ENCODE data around the gene DNPH1.

The DNPH1 gene

DNA sequence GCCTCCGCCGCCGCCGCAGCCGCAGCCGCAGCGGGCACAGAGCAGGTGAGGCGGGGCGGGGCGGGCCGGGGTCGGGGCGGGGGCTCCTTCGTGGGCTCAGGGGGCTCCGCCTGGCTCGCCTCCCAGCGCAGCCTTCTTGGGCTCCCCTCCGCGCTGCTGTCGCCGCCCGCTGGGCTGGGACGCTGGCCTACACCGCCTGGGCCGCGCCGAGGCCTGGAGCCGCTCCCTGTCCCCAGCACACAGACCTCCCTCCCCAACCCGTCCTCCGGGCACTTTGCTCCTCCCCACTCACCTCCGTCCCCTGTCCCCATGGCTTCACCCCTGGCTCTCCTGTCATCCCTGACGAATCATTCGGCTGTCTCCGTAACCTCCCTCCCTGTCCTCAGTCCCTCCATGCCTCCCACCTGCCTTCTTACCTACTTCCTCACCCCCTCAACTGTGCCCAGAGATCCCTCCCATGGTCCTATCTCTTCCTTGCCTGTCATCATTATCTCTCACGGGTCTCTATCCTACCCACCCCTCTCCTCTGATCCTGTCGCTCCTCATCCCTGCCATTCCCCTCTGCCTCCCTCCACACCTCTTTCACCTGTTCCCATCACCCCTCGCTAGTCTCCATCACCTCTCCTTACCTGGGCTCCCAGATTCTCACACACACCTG, 14.5 kb upstream of the DNPH1 start:
- no peak for DNase-seq (ENCODE audit: low read depth in 2 of 2)

DNA sequence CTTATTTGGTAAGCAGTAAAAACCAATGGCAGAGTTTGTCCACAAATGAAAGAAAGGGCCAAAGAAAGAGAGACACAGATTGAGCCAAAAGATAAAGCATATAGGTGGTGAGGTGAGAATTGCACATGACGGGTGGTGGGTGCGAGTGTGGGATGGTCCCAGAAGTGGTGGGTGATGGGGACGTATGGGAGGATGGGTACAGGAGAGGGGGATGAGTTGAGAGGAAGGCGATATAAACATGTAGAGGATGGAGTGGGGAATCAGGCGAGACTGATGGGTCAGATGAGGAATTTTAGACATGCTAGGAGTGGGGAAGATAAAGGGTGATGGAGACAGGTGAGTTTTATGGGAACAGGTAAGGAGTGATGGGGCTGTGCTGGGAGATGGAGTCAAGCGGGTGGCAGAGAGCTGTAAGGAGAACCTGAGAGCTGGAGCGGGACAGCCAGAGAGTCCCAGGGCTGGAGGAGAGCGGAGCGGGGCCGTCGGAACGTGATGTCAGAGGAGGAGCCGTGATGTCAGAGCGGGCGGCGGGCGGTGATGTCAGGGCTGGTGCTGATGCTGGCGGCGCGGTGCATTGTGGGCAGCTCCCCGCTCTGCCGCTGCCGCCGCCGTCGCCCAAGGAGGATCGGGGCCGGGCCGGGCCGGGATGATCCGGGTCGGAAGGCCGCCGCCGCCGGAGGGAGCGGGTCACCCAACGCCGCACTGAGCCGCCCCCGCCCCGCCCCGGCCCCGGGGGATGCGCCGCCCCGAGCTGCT, 13.8 kb upstream of the DNPH1 start, which contains the start of gene TTBK1:
Gene TTBK1 (plus strand): TSS at position 574 of the 756 bp plus-strand sequence. CDS start 3,180 bp downstream, outside the sequence.
- DNase-seq (ENCODE audit: low read depth in 2 of 2), result peak in 1 of 2 donors; percentile 36

- DNase-seq (ENCODE audit: low read depth in 2 of 2), result no peak
These were observed 12.2 kb upstream of the DNPH1 start for GRCh38 chr6:43241446-43241845.

DNA sequence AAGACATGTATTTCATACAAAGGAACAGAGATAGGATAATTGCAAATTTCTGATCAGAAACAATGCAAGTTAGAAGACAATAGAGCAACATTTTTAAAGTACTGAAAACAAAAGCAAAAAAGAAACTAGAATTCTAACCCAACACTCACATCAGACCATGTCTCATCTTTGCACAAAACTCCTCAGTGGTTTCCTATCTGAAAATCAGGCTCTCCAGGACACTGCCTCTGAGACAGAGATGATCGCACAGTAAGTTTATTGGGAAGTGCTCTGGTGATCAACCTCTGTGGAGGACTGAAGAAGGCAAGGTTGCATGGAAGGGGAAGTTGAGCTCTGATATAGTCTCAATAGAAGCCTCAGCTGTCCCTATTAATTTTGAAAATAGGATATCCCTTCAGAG, 11.7 kb upstream of the DNPH1 start:
- no peak for DNase-seq (ENCODE audit: low read depth in 2 of 2)

DNA sequence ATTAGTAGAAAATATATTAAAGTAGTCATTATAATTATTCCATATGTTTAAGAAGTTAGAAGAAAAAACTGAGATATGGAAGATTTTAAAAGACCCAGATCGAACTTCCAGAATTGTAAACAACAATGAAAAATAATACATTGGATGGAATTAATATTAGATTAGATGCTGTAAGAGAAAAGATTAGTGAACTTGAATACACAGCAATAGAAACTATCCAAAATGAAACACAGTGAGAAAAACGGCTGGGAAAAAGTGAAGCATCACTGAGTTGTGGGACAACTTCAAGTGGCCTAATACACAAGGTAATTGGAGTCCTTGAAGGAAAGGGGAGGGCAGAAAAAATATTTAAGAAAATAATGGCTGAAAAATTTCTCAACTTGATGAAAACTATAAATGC, 9.8 kb upstream of the DNPH1 start:
- DNase-seq (ENCODE audit: low read depth in 2 of 2), result no peak

DNA sequence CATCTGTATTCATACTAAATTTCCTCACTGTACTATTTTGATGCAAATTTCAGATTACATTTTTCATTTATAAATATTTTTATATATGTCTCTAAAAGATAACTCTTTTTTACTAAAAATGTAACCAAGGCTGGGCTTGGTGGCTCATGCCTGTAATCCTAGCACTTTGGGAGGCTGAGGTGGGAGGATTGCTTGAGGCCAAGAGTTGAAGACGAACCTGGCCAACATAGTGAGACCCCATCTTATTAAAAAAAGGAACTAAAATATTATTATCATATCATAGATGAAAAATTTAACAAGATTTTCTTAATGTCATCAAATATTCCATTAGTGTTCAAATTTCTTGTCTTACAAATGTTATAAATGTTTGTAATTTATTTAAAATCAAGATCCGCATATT, 6.6 kb upstream of the DNPH1 start:
- no peak for DNase-seq (ENCODE audit: low read depth in 2 of 2)

DNA sequence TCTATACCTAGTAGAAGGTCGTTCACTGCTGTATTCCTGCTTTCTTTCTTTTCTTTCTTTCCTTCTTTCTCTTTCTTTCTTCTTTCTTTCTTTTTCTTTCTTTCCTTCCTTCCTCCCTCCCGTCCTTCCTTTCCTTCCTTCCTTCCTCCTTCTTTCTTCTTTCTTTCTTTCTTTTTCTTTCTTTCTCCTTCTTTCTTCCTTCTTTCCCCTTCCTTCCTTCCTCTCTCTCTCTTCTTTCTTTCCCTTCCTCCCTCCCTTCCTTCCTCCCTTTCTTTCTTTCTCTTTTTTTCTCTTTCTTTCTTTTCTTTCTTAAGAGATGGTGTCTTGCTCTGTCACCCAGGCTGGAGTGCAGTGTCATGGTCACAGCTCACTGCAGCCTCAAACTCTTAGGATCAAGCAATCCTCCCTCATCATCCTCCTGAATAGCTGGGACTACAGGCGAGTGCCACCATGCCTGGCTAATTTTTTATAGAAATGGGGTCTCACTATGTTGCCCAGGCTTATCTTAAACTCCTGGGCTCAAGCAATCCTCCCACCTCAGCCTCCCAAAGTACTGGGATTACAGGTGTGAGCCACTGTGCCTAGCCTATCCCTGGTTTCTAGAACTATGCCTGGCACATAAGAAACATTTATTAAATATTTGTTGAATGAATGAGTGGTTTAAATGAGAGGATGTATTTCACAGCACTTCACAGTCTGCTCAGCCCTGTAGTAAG, 2.6 kb upstream of the DNPH1 start:
- no peak for DNase-seq (ENCODE audit: low read depth in 2 of 2)

DNA sequence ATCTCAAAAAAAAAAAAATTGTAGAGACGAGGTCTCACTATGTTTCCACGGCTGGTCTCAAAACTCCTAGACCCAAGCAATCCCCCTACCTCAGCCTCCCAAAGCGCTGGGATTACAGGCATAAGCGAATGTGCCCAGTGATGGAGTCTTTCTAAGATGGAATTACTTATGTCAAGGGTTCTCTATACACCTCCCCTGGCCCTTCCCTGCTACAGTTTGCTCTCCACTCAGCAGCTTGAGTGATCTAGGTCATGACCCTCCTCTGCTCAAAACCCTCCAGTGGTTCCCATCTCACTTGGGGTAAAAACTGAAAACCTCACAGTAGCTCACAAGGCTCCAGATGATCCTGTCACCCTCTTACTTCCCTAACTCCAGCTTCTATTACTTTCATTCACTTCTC, 1.8 kb upstream of the DNPH1 start:
- no peak for DNase-seq (ENCODE audit: low read depth in 2 of 2)

DNA sequence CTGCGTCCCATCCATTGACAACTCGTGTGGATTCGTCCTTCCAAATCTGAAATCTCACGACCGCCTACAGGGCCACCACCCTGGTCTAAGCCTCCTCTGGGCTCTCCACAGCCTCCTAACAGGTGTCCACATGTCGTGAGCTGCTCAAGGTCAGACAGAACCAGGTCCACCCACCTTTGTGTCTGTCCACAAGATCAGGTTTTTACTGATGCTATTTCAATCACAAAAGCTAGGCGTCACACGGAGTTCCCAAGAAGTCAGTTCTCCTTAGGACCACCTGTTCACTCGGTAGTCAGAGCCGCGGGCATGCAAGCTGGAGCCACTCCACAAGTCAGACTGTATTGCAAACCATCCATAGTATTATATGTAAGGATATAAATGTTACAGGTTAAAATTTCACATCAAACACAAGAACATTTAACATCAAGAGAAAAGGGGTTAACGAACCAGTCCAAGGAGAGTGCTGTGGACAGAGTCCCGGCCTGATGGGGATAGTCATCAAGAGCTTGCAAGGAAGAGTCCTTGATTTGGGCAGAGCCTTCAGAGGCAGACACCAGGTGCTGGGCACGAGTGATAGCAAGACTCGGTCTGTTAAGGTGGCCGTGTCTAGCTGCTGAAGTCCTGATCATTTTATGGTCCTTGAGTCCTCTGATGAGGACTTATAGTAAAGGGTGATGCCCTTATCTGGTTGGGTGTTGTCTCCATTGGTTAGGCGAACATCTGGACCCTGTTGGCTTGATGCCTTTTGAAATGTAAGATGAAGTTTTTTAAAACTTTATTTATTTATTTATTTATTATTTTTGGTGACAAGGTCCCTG, 731 bp upstream of the DNPH1 start:
- DNase-seq (ENCODE audit: low read depth in 2 of 2), result no peak

DNA sequence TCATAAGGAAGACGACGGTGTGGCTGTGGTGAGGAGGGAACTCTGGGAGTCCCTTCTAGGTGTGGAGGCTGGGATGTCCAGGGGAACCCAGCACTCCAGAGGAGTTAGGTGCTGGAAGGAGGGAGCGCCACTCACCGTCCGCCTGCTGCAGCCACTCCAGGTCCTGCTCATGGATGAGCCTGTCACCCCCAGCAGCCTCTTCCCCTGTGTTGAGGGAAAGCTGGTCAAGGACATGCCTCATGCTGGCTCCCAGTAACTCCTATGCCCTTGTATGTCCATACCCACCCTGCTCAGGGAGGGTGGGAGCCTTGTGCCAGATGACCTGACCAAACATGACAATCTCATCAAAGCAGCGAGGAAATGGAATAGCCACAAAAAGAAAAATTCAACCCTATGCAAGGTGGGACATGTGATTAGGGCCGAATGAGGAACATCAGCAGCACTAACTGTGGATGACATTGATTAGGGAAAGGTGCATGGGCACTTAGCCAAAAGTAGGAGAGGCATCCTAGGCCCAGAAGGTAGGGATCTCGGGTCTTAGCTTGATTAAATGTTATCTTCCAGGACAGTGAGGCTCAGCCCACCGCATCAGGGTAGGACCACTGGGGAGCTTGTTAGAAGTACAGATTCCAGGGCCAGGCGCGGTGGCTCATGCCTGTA, 3.0 kb downstream of the DNPH1 start:
- no peak for DNase-seq (ENCODE audit: low read depth in 2 of 2)

DNA sequence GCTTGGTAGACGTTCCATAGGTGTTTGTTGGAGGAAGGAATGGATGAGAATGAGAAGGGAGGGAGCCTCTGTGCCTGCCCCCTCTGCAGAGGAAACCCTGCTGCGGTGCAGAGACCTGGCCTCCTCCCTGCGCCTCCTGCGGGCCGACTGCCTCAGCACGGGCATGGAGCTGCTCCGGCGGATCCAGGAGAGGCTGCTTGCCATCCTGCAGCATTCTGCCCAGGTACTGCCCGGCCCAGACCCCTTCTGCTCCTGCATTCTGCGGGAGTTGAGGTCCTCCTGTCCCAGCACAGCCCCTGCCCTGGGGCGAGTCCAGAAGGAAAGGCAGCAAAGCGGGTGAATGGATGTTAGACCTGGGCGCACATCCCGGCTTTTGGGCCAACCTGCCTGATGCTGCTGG, 6.1 kb downstream of the DNPH1 start:
- DNase-seq (ENCODE audit: low read depth in 2 of 2), result no peak

GRCh38 chr6:43222418-43223059, 6.7 kb downstream of the DNPH1 start:
- DNase-seq (ENCODE audit: low read depth in 2 of 2), result no peak

DNA sequence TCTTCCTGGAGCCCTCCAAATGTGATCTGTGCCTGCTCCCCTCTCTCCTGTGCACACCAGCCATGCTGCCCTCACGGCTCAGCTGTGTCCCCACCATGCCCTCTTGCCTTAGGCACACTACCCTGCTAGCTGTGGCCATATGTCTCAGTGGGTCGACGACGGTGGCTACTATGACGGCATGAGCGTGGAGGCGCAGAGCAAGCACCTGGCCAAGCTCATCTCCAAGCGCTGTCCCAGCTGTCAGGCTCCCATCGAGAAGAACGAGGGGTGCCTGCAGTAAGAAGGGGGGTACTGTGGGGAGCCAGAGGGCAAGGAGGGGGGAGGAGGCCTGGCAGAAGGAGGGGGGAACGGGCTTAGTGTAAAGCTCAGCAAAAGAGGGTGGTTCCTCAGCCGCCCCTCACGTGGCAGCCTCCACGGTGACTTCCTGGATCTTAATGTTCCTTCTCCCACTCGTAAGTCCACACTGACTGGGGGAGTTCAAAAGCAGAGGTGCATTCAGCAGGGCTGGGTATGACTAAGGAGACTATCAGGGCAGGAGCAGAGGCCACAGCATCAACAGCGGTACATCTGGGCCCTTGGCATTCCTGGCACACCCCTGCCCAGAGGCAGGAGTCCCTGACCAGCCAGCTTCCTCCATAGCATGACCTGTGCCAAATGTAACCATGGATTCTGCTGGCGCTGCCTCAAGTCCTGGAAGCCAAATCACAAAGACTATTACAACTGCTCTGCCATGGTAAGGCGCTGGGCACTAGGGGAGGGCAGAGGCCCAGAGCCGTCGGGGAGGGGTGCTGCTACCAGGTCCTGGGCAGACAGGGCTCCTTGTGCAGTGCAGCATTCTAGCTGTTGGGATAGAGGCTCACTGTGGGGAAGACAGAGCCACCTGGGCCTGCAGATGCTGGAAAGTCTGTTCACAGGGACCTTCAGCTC, 8.0 kb downstream of the DNPH1 start:
- no peak for DNase-seq (ENCODE audit: low read depth in 2 of 2)

DNA sequence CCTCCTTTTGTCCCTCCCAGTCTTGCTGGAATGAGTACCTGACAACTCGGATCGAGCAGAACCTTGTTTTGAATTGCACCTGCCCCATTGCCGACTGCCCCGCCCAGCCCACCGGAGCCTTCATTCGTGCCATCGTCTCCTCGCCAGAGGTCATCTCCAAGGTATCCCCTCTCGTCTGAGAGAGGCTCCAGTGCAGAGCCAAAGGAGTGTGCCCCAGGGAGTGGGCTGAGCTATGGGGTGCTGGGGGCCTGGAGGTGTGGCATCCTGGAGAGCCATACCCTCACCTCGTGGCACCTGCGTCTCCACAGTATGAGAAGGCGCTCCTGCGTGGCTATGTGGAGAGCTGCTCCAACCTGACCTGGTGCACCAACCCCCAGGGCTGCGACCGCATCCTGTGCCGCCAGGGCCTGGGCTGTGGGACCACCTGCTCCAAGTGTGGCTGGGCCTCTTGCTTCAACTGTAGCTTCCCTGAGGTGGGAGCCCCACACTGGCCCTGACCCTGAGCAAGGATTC, 8.8 kb downstream of the DNPH1 start:
- no peak for DNase-seq (ENCODE audit: low read depth in 2 of 2)

- no peak for DNase-seq (ENCODE audit: low read depth in 2 of 2)
These were observed 9.5 kb downstream of the DNPH1 start for GRCh38 chr6:43219814-43220213.

DNA sequence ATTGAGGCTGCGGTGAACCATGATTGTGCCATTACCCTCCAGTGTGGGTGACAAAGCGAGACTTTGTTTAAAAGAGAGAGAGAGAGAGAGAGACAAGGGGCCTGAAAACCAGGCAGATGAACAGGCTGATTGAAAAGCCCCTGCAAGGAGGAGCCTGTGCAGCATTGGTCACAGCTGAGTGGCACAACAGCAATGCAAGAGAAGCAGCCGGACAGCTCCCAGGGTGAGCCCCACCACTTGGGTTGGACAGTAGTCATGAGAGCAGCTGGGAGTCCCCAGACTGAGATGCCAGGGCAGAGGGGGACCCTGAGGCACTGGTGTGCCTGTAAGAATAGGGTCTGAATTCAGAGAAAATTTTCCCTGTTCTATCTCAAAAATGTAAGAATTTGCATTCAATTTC, 10.2 kb downstream of the DNPH1 start:
- DNase-seq (ENCODE audit: low read depth in 2 of 2), result no peak

DNA sequence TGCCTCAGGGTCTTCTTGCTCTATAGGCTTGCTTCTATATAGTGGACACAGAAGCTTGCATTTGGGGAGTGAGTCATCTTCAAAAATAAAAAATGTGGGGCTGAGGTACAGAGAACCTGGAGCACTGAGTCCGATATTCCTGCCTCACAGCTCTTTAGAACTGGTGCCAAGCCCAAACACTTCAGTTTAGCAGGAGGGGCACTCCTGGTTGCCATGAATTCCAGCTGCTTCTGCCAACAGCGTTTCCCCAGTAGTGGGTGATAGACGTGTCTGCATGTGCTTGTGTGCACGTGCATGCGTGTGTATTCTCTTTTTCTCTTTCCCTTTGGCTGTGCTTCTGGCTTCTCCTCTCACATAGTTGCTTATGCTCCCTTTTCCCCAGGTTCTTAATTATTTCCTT, 11.9 kb downstream of the DNPH1 start:
- no peak for DNase-seq (ENCODE audit: low read depth in 2 of 2)

GRCh38 chr6:43216200-43216599, 13.1 kb downstream of the DNPH1 start:
- DNase-seq (ENCODE audit: low read depth in 2 of 2), result no peak

GRCh38 chr6:43215066-43215465, 14.2 kb downstream of the DNPH1 start:
- DNase-seq (ENCODE audit: low read depth in 2 of 2), result no peak

DNA sequence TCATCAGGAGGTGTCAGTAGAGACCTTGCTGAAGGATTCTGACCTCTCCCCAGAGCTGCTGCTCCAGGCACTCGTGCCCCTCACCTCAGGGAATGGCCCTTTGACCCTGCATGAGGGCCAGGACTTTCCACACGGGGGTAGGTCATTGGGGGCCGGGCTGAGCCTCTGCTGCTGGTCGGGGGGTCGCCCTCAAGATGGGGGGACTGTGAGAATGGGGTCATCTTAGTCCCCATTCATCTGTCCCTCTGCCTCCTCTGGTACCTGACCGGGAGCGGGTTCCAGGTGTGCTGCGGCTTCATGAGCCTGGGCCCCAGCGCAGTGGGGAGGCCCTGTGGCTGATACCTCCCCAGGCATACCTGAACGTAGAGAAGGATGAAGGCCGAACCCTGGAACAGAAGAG, 15.8 kb downstream of the DNPH1 start:
- DNase-seq (ENCODE audit: low read depth in 2 of 2), result no peak
